Retinal pigment epithelial cell (primary cell): ENCODE data around the gene NPPA.

Source experiments
- DNase-seq: peaks from one replicate; pipeline ENCODE4 v3.0.0-alpha.2; 2010; ENCODE audit warnings: low read depth
- H3K4me3 ChIP-seq: 2 replicates; pipeline ENCODE4 v1.5.1; 2011; ENCODE audit warnings: mild to moderate bottlenecking, low read length, control low read depth, moderate library complexity
- TF ChIP-seq, protein P1 (sequence below): conservative IDR thresholded peaks from 2 replicates; pipeline ENCODE4 v1.5.1; 2011; ENCODE audit warnings: low read depth, low read length, control low read depth, inconsistent platforms

NPPA gene

DNA sequence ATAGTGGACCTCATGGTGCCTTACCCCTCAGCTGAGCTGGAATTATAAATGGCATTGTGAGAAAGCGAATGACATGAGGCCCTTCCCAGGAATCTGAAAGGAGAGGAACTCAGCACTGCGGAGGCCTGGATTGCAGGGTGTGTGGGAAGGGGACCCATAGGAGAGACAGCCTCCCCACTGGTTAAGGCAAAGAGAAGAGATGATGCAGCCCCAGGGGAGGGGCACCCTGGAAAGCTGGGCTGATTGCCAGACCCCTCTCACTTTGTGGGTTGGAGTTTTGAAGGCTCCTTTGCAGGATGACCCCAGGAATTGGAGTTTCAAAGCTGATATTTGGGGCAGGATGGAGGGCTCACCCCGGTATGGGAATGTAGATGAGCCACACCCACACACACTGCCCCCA is 9.1 kb upstream of the NPPA start:
- no peak for DNase-seq
- TF ChIP-seq, protein P1, sequence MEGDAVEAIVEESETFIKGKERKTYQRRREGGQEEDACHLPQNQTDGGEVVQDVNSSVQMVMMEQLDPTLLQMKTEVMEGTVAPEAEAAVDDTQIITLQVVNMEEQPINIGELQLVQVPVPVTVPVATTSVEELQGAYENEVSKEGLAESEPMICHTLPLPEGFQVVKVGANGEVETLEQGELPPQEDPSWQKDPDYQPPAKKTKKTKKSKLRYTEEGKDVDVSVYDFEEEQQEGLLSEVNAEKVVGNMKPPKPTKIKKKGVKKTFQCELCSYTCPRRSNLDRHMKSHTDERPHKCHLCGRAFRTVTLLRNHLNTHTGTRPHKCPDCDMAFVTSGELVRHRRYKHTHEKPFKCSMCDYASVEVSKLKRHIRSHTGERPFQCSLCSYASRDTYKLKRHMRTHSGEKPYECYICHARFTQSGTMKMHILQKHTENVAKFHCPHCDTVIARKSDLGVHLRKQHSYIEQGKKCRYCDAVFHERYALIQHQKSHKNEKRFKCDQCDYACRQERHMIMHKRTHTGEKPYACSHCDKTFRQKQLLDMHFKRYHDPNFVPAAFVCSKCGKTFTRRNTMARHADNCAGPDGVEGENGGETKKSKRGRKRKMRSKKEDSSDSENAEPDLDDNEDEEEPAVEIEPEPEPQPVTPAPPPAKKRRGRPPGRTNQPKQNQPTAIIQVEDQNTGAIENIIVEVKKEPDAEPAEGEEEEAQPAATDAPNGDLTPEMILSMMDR, result no peak
- H3K4me3 ChIP-seq, result no peak overlapping the region

DNA sequence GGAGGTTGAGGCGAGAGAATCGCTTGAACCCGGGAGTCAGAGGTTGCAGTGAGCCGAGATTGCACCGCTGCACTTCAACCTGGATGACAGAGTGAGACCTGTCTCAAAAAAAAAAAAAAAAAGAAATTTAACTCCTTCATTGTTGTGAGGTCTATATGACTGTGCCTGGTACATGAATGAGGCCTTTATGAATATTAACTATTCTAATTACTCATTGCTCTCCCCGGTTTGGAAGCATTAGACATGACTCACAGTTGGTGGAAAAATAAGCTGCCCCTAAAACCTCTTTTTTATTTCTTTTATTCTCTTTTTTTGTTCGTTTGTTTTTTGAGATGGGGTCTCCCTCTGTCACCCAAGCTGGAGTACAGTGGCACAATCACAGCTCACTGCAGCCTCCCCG is 7.8 kb upstream of the NPPA start:
- DNase-seq, result no peak
- H3K4me3 ChIP-seq, result no peak overlapping the region
- TF ChIP-seq, protein P1, result no peak

DNA sequence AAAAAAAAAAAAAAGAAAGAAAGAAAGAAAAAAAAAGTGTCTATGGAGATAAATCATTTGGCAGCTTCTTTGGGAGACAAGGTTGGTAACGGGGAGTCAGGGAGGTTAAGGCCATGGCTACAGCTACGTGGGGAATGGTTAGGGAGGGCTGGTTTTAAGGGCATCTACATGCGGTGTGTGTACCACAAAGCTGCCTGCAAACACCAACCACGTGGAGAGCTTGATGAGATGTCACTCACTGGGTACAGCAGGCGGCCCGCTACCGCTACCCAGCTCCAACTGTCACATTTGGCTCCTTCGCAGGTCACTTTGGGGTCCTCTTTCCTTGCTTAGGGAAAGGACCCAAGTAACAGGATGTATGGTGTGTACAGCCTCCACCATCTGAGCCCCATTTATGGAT is 6.9 kb upstream of the NPPA start:
- no peak for DNase-seq
- H3K4me3 ChIP-seq, result no peak overlapping the region
- TF ChIP-seq, protein P1, result no peak

DNA sequence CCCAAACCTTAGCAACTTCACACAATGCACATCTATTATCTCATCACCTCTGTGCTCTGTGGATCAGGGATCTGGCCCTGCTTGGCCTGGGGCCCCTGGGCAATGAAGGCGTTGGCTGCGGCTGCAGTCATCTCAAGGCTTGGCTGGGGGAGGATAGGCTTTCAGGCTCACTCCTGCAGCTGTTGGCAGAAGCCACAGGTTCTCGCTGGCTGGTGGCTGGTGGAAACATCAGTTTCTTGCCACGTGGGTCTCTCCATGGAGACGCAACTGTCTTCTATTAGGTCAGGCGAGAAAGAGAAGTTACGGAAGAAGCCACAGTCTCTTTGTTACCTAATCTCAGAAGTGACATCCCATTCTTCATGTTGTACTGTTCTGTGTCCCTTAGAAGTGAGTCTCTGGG is 3.6 kb upstream of the NPPA start:
- DNase-seq, result no peak
- no peak overlapping the region for H3K4me3 ChIP-seq
- TF ChIP-seq, protein P1, result no peak

DNA sequence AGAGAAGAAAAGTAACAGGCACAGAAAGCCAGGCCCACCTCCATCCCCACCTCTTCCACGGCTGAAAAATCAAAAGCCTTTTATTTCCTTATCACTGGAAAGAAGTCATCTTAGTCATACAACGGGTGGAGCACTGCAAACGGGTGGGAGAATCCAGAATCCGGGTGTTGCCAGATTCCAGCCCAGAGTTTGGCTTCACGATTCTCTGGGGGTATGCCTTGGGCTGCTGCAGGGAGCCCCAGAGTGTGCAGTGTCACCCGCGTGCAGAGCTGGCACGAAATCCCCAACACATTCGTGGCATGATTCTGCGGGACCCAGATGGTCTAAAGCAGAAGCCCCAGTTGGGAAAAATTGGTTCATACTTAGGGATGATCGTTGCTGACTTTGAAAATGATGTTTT is 2.6 kb upstream of the NPPA start:
- H3K4me3 ChIP-seq, result no peak overlapping the region
- DNase-seq, result no peak

DNA sequence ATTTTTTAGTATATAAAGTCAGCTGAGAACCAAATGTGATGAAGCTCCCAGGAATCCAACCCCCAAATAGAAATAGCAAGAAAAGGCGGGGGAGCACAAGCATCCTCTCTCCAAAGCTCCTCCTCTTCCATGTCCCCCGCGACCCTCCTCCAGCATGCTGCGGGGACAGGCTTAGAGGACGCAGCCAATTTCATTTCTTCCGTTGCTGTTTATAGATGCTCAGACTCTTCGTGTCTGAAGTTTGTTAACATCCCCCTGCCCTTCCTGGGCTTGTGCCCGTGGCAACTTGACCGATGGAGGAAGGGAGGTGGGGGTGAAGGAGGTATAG is 754 bp upstream of the NPPA start:
- DNase-seq, result no peak
- TF ChIP-seq, protein P1, result no peak
- H3K4me3 ChIP-seq, result no peak overlapping the region

More for the DNA sequence above, 2.6 kb upstream of the NPPA start:
- TF ChIP-seq, protein P1, result no peak

DNA sequence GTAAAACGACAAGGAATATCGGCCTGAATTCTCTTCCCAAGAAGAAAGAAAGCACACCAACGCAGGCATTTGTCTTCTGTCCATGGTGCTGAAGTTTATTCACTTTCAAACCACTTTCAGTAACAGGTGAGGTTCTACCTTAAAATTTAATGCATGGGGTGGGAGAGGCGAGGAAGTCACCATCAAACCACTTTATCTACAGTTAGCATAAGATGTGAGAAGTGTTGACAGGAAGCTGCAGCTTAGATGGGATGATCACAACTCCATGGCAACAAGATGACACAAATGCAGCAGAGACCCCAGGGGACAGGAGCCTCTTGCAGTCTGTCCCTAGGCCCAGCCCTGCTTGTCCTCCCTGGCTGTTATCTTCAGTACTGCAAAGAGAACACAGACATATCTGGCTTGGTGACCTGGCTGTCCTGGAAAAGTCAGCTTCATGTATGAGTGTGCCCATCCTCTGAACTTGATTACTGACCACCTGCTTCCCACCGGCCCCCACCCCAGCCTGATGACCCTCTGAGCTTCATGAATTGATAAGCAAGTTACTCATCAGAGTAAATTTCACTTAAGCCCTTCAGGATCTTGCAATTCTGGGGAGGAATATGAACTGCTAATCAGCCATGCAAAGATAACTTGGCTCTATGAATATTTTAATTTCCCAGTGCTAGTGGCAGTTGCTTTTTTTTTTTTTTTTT is 1.8 kb downstream of the NPPA start:
- H3K4me3 ChIP-seq, result no peak overlapping the region
- no peak for DNase-seq
- TF ChIP-seq, protein P1, result no peak
